B cell (primary cell): ENCODE measurements around the gene SMIM28. TPM values are rescaled to one million over a fixed set of nuclear protein-coding genes. Genes with fewer than 3 reads are reported as not detected.

Experiments
- ATAC-seq: fragments of 200-7000 bp; cut with Tn5 transposase; one replicate; pipeline ENCODE4 v1.10.0; 2021; ENCODE audit warnings: low read depth, mild to moderate bottlenecking, moderate number of reproducible peaks, moderate library complexity
- CTCF ChIA-PET: fragments of 350-600 bp; sonication (Branson Sonifier 250); formaldehyde crosslinking; loops from one replicate; lab custom pipeline; 2021; ENCODE audit warnings: antibody characterized with exemption, inconsistent platforms; lab: Charles Lee
- POLR2A ChIA-PET: fragments of 350-600 bp; sonication (Branson Sonifier 250); formaldehyde crosslinking; loops from one replicate; lab custom pipeline; 2021; ENCODE audit warnings: antibody characterized with exemption; lab: Charles Lee
- DNase-seq: peaks from one replicate; pipeline ENCODE4 v3.0.0; 2013
- H2AFZ ChIP-seq: 2 replicates; pipeline ENCODE4 v1.6.1; 2012; ENCODE audit warnings: mild to moderate bottlenecking, low read depth, low read length; ENCODE audit not compliant: insufficient read depth, poor library complexity, severe bottlenecking
- H3K27ac ChIP-seq, 2 donors: 1 replicate in 1 of 2; 2 replicates in 1 of 2; pipeline ENCODE4 v1.5.1; 2012 to 2013; ENCODE audit warnings: low read length in 2 of 2, mild to moderate bottlenecking in 2 of 2, moderate library complexity in 1 of 2
- H3K27me3 ChIP-seq, 4 experiments: fragments of 200-600 bp in 1 of 4; sonication (generic) in 1 of 4; replicated peaks in 1 of 4; 1 replicate in 2 of 4; 2 replicates in 2 of 4; pipeline versions ENCODE4 v1.6.1 to v1.7.0; 2013 to 2016; ENCODE audit warnings: low read length in 3 of 4, mild to moderate bottlenecking in 2 of 4, mixed read lengths in 1 of 4, moderate library complexity in 1 of 4; ENCODE audit not compliant: insufficient read depth in 4 of 4, control insufficient read depth in 3 of 4; ENCODE audit errors: control extremely low read depth in 1 of 4
- H3K36me3 ChIP-seq, 2 experiments: replicated peaks in 1 of 2; 1 replicate in 1 of 2; 2 replicates in 1 of 2; pipeline versions ENCODE4 v1.6.1 to v1.7.1; 2013; ENCODE audit warnings: low read length in 1 of 2; ENCODE audit not compliant: insufficient read depth in 2 of 2, control insufficient read depth in 1 of 2; ENCODE audit errors: control extremely low read depth in 1 of 2, extremely low read depth in 1 of 2
- H3K4me1 ChIP-seq, 2 donors: fragments of 200-600 bp in 1 of 2; sonication (generic) in 1 of 2; 1 replicate in 1 of 2; 2 replicates in 1 of 2; pipeline versions ENCODE4 v1.5.1 to v1.6.1; 2013 to 2017; ENCODE audit warnings: low read length in 2 of 2; ENCODE audit not compliant: control insufficient read depth in 2 of 2, insufficient read depth in 2 of 2
- H3K4me2 ChIP-seq: replicated peaks from 2 replicates; pipeline ENCODE3; 2012; ENCODE audit warnings: mild to moderate bottlenecking, low read depth, low read length; ENCODE audit not compliant: poor library complexity, severe bottlenecking
- H3K4me3 ChIP-seq, 5 experiments: fragments of 200-600 bp in 1 of 5; sonication (generic) in 1 of 5; 1 replicate in 3 of 5; 2 replicates in 2 of 5; pipeline versions ENCODE4 v1.5.1 to v1.7.0; 2011 to 2016; ENCODE audit warnings: low read length in 4 of 5, mild to moderate bottlenecking in 4 of 5, low read depth in 2 of 5, control low read depth in 1 of 5, moderate library complexity in 1 of 5; ENCODE audit not compliant: insufficient read depth in 1 of 5; ENCODE audit errors: control extremely low read depth in 1 of 5, extremely low read depth in 1 of 5
- H3K79me2 ChIP-seq: fragments of 200-600 bp; sonication (generic); one replicate; pipeline ENCODE4 v1.6.0; 2016; ENCODE audit warnings: low read length; ENCODE audit not compliant: control insufficient read depth, insufficient read depth
- H3K9ac ChIP-seq: fragments of 200-600 bp; sonication (generic); 2 replicates; pipeline ENCODE4 v1.6.1; 2017; ENCODE audit warnings: mild to moderate bottlenecking, low read length, moderate library complexity
- H3K9me3 ChIP-seq, 3 donors: one replicate each; pipeline versions ENCODE4 v1.6.1 to v1.7.1; 2013; ENCODE audit warnings: low read length in 2 of 3; ENCODE audit not compliant: control insufficient read depth in 2 of 3, insufficient read depth in 1 of 3; ENCODE audit errors: control extremely low read depth in 1 of 3
- H4K20me1 ChIP-seq: 2 replicates; pipeline ENCODE4 v1.6.0; 2012; ENCODE audit warnings: mild to moderate bottlenecking, low read length; ENCODE audit not compliant: insufficient read depth, control insufficient read depth, poor library complexity, severe bottlenecking
- H3K27ac Mint-ChIP-seq: one replicate; pipeline ENCODE4 v1.8.0; 2021; ENCODE audit warnings: mixed read lengths
- H3K27me3 Mint-ChIP-seq: one replicate; pipeline ENCODE4 v1.8.0; 2021; ENCODE audit warnings: mixed read lengths
- H3K4me1 Mint-ChIP-seq: one replicate; pipeline ENCODE4 v1.8.0; 2021; ENCODE audit warnings: mixed read lengths
- H3K4me3 Mint-ChIP-seq: one replicate; pipeline ENCODE4 v1.8.0; 2021; ENCODE audit warnings: mixed read lengths
- H3K9me3 Mint-ChIP-seq: one replicate; pipeline ENCODE4 v1.8.0; 2022; ENCODE audit warnings: mixed read lengths; ENCODE audit not compliant: insufficient read depth
- EZH2 ChIP-seq: IDR thresholded peaks from 2 replicates; pipeline ENCODE4 v1.6.1; 2012; ENCODE audit warnings: borderline replicate concordance, low read depth, mild to moderate bottlenecking, moderate library complexity, low read length; ENCODE audit not compliant: insufficient read depth, poor library complexity, severe bottlenecking
- WGBS: methylation state at CpG from one replicate; pipeline ENCODE4 v1.1.5; 2013; ENCODE audit warnings: missing lambda C conversion rate; ENCODE audit not compliant: insufficient coverage; 5-methylcytosine and 5-hydroxymethylcytosine counted together
- intact Hi-C: fragments of 100-400 bp; cut with micrococcal nuclease; formaldehyde crosslinking; loops from one replicate; pipeline ENCODE4 v1.10.0; 2022
- polyA plus RNA-seq: library from polyadenylated mRNA; depleted of rRNA; stranded (reverse); fragments of >200 nt; gene quantifications from 2 replicates; pipeline ENCODE4 v1.2.3, GENCODE V29; 2012
- total RNA-seq, 2 donors: library from RNA; stranded (reverse); fragments of 120-200 nt in 1 of 2; gene quantifications; 1 replicate in 1 of 2; 2 replicates in 1 of 2; pipeline versions ENCODE4 v1.2.3 to v1.2.4, GENCODE V29; 2013 to 2022
- TF ChIP-seq, protein P1 (sequence below): fragments of 200-600 bp; IDR thresholded peaks from one replicate; pipeline ENCODE4 v1.8.0; 2022; ENCODE audit warnings: antibody characterized with exemption, mild to moderate bottlenecking

SMIM28 gene
- total and polyA plus RNA-seq, 2 donors (not counting 1 experiment from before 2014, with no cell fraction given) = not detected

DNA sequence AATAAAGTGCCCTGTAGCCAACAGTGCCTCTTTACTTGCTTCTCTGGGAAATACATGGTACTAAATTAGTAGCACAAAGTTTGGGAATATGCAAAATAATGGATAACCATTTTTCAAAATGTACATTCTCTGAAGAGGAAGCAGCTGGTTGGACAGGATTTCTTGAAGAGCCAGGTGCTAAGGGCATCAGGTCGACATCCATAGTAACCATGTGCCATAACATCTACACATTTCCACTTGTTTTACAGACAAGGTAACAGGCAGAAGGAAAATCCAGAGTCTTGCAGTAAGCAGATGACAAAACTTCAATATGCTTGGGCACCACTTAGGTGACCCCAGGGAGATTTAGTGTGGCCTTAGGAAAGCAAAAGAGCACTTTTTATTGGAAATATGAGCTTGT lies 36.5 kb upstream of the SMIM28 start:
- no peaks in the 10 kb centered on the region for H3K9me3 Mint-ChIP-seq
- no peaks in the 10 kb centered on the region for H3K4me1 Mint-ChIP-seq
- Histone ChIP-seq H3K9me3 (peaks cover 0 to 2% (median 0%) of the 10 kb centered on the region in 3 donors), H3K4me3 (no peak overlapping the region), H4K20me1 (no peaks in the 10 kb centered on the region), H3K27ac (no peak overlapping the region), H3K36me3 (no peaks in the 10 kb centered on the region), H3K27me3 (peaks cover 0 to 2% (median 0%) of the 10 kb centered on the region in 4 experiments), H2AFZ (no peak overlapping the region), H3K4me2 (no peak overlapping the region), H3K9ac (no peak overlapping the region), H3K4me1 (no peaks in the 10 kb centered on the region), H3K79me2 (no peaks in the 10 kb centered on the region)
- TF ChIP-seq EZH2 = no peak
- TF ChIP-seq, protein P1, sequence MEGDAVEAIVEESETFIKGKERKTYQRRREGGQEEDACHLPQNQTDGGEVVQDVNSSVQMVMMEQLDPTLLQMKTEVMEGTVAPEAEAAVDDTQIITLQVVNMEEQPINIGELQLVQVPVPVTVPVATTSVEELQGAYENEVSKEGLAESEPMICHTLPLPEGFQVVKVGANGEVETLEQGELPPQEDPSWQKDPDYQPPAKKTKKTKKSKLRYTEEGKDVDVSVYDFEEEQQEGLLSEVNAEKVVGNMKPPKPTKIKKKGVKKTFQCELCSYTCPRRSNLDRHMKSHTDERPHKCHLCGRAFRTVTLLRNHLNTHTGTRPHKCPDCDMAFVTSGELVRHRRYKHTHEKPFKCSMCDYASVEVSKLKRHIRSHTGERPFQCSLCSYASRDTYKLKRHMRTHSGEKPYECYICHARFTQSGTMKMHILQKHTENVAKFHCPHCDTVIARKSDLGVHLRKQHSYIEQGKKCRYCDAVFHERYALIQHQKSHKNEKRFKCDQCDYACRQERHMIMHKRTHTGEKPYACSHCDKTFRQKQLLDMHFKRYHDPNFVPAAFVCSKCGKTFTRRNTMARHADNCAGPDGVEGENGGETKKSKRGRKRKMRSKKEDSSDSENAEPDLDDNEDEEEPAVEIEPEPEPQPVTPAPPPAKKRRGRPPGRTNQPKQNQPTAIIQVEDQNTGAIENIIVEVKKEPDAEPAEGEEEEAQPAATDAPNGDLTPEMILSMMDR = no peak
- 100% methylated on average over 1 of the region's 1 CpG for WGBS
- H3K4me3 Mint-ChIP-seq = no peak overlapping the region
- POLR2A ChIA-PET = no interaction called here
- intact Hi-C loops = no loop called here
- no peak for ATAC-seq
- CTCF ChIA-PET = no interaction called here
- DNase-seq = no peak
- peaks cover 13% of the 10 kb centered on the region for H3K27me3 Mint-ChIP-seq
- no peak overlapping the region for H3K27ac Mint-ChIP-seq

DNA sequence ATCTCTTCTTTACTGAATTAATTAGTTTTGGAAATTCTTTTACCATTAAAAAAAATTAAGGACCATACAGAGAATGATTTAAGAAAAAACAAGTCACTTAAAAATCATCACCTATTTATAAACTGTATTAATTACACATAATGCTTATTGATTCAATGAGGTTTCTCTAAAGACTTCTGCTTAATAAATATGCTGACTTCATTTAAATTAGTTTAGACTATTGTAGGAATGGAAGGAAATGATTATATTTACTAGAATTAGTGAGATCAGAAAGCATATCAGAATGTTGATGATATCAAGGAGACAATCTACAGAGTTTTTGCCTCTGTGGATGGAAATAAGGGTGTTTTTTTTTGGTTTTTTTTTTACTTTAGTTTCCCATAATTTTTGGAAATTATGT lies 34.6 kb upstream of the SMIM28 start:
- intact Hi-C loops = no loop called here
- H3K27me3 Mint-ChIP-seq = peaks cover 15% of the 10 kb centered on the region
- TF ChIP-seq, protein P1 = no peak
- no peak for TF ChIP-seq EZH2
- Histone ChIP-seq H3K9ac (no peak overlapping the region), H3K4me1 (no peaks in the 10 kb centered on the region), H3K9me3 (no peaks in the 10 kb centered on the region), H4K20me1 (no peaks in the 10 kb centered on the region), H3K27ac (no peak overlapping the region), H3K4me2 (no peak overlapping the region), H3K79me2 (no peaks in the 10 kb centered on the region), H2AFZ (no peak overlapping the region), H3K36me3 (no peaks in the 10 kb centered on the region), H3K4me3 (no peak overlapping the region), H3K27me3 (peaks cover 0 to 4% (median 1%) of the 10 kb centered on the region in 4 experiments)
- ATAC-seq = no peak
- ChIA-PET POLR2A (no interaction called here), CTCF (no interaction called here)
- DNase-seq = no peak
- no peak overlapping the region for H3K27ac Mint-ChIP-seq
- H3K4me1 Mint-ChIP-seq = no peaks in the 10 kb centered on the region
- no peaks in the 10 kb centered on the region for H3K9me3 Mint-ChIP-seq
- H3K4me3 Mint-ChIP-seq = no peak overlapping the region
